ENCODE results near the gene DUSP19.

The DUSP19 gene

DNA sequence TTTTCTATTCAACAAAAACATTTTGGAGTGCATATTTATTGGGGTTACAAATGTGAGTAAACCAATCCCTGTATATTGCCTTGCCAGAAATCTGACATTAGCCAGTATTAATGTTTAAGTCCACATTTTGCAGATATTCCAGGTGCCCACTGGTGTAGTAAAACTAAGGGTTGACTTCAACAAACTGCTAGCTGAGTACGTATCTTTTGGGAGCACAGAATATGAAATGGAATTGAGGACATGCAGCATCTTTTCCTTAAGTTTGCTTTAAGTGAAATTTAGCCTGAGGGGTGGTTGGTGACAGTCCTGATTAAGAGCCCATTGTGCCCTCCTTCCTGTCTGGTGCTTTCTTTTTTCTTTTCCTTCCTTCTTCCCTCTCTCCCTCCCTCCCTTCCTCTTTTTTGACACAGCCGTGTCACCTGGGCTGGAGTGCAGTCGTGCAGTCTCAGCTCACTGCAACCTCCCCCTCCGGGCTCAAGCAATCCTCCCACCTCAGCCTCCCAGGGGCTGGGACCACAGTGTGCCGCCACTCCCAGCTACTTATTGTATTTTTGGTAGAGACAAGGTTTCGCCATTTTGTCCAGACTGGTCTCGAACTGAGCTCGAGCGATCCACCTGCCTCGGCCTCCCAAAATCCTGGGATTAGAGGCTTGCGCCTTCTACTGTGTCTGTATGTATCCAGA is 47.3 kb downstream of the DUSP19 start:
- no peak for DNase-seq (ENCODE audit: low spot score)

DNA sequence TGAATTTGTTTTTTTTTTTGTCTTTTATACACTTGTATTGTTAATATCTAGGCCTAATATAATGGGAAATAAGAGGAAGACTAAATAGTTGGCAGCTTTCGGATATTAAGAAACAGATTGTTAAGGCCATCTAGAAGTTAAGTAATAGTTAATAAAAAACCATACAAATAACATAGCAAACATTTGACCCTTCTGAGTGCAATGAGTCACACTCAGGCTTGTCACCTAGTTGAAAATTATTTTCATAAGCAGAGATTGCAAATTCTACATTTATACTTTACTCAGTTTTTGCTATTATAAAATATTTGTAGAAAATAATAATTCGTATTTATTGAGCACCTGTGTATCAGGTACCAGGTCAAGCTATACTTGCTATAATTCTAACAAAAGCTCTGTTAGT is 48.1 kb downstream of the DUSP19 start:
- DNase-seq (ENCODE audit: low spot score): no peak

DNA sequence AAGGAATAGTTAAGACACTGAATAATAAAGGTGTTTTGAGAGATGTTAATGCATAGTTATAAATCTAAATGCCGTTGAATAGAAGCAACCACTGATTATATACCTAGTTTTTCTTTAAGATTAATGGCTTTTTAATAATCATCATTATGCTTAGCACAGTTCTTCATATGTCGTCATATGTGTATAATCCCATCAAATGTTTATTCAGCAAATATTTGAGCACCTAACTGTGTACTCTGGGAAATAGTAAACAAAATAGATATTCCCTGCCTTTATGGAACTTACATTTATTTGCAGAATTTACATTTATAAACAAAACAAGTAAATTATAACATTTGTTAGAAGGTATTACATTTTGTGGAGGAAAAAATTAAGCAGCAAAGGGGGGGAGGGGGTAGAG is 55.5 kb downstream of the DUSP19 start:
- DNase-seq (ENCODE audit: low spot score): no peak

DNA sequence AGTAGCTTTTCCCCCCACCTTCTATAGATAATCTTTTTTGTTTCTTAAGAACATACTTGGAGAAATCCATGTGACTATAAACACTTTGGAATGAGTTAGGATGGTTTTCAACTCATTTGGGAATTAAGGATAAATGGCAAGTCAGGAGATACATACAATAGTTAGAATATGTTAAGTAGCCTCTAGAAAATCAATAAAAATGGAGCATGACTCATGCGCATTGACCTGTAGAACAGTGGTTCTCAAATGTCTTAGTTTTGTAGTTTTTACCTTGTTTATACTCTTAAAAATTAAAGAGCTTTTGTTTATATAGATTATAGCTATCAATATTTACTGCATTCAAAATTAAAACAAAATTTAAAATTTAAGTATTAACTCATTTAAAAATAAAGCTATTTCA is 70.4 kb downstream of the DUSP19 start:
- DNase-seq (ENCODE audit: low spot score): no peak

DNA sequence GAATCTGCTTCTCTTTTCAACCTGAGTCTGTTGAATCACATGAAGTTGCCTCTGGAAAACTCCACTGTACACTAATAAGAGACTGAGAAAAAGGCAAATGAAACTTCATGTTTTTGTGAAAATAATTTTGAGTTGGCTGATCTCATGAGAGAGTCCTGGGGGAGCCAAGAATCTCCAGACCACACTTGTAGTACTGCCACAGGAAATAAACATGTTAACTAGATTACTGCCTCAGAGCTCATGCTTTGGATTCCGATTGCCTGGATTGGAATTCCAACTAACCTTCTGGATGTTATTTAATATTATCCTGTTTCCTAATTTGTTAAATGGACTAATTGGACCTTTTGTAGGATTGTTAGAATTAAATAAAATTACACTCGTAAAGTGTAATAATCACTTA is 70.9 kb downstream of the DUSP19 start:
- no peak for DNase-seq (ENCODE audit: low spot score)

Measured in HuH-7.5 (cell line).